GM23248 (cell line): ENCODE data around the gene ARHGEF28.

ENCODE experiments used
- EZH2 ChIP-seq: fragments of 200-600 bp; sonication (generic); IDR thresholded peaks from 2 replicates; pipeline ENCODE4 v1.6.1; 2018; ENCODE audit warnings: antibody characterized with exemption, mild to moderate bottlenecking; ENCODE audit not compliant: insufficient read depth, poor library complexity, severe bottlenecking
- EZH2phosphoT487 ChIP-seq: fragments of 200-600 bp; sonication (generic); IDR thresholded peaks from 2 replicates; pipeline ENCODE4 v1.6.1; 2018; ENCODE audit warnings: antibody characterized with exemption, moderate library complexity, mild to moderate bottlenecking, low read depth; ENCODE audit not compliant: insufficient read depth

DNA sequence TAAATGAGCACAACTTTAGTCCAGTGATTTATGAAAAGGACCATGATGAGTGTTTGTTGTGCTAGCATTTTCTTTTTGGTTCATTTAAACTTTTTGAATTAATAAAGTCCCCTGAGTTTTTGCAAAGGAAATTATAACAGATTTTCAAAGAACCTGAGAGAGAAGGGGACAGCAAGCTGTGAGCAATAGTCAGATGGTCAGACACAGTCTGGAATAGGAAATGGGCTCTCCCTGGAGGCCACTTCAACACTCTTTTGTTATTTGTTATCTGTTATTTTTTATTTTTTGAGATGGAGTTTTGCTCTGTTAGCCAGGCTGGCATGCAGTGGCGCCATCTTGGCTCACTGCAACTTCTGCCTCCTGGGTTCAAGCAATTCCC is 171.1 kb downstream of the ARHGEF28 start:
- no peak for TF ChIP-seq EZH2phosphoT487
- no peak for TF ChIP-seq EZH2
